Fibroblast of skin of scalp (primary cell): ENCODE measurements around the gene TNIK.

Experiments used
- DNase-seq: peaks from one replicate; pipeline ENCODE4 v3.0.0-alpha.2; 2013

The TNIK gene

DNA sequence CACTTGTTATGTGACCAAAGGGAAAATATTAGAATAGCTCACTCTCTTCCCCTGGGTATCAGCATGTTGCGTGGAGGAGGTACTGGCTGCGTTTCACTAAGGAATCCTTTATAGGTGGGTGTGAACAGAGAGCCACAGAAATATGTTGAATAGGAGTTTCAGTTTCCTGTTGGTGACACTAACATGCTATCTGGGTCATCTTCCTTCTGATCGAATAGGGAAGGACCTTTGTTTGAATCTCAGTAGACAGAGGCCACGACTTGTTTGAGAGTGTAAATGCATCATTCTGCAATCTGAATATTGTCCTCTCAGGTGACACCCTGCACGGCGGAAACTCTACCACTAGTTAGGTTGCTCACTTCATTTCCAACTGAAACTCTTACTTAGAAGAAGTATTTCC lies 275.8 kb downstream of the TNIK start:
- no peak for DNase-seq

DNA sequence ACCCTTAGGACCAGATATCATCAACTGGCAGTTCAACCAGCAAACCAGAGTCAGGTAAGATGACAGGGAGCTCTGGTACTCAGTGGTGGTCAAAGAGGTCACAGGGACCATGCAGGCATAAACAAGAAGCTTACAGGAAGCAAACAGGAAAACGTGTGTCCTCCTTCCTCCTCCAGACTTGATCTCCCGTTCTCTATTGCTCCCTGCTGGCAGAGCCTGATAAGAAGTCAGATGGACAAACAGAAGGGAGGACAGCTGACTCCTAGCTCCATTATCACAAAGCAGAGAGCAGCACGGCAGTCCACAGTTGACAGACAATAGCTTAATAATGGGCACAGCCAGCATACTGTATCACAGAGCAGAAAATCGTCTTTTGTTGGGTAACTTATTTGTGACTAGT lies 277.2 kb downstream of the TNIK start:
- peak; percentile 22 for DNase-seq

DNA sequence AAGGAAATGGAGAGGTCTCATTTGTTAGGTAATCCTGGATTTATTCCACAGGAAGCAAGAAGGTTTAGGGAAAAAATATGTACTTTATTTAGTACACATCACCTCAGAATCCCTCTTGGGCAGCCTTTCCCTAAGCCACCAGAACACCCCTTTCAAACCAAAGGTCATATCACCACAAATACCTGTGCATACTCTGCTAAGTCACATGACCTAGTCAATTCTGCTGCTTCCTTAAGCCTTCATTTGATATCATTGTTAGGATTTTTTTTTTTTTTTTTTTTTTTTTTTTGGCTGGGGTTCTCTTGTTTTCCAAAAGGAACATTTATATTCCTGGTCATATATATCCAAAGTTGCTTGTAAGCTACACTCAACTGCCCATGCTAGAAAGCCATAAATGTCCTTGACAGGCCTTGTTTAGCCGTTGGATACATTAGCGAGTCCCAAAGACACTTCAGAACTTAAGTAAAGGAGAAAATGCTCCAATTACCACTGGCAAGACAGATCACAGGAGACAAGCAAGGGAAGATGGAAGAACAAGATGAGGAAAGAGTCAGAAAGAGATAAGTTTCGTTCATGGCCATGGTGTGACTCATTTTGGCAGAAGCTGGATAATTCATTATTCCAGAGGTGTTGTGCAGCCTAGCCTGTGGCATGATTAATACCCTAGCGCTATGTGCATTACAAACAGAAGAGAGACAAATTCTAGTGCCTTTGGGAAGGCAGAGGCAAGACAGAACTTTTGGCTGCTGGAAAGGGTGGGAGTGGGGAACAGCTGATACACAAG lies 278.1 kb downstream of the TNIK start:
- peak; percentile 23 for DNase-seq

DNA sequence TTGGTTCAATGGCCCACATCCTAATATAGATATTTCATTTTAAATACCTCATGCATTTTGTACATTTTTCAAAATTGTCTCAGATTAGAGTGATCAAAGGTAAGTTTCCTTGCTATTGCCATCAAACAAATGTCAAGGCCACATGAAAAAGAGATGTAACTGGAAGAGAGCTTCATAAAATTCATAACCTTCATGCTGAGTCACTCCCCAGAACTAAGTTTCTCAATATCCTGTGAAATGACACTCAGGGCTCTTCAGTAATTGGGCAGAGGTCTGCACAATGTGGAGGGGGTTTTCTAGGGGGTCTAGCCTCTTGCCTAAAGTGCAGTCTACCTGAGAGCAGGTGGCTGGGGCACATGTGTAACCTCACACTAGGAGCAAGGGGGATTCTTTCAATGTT lies 281.5 kb downstream of the TNIK start:
- DNase-seq = no peak

DNA sequence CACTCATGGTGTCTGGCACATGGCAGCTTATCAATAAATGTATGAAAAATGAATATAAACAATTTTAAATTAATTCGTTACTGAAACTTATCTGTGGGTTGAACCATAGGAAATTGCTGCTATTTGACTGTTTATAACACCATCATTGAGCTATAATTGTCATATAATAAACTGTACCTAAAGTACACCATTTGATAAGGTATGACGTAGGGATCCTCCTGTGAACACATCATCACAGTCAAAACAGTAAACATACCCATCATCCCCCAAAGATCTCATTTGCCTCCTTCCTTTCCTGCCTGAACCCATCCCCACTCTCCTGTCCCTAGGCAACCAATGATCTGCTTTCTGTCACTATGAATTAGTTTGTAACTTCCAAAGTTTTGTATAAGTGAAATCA lies 282.7 kb downstream of the TNIK start:
- no peak for DNase-seq

DNA sequence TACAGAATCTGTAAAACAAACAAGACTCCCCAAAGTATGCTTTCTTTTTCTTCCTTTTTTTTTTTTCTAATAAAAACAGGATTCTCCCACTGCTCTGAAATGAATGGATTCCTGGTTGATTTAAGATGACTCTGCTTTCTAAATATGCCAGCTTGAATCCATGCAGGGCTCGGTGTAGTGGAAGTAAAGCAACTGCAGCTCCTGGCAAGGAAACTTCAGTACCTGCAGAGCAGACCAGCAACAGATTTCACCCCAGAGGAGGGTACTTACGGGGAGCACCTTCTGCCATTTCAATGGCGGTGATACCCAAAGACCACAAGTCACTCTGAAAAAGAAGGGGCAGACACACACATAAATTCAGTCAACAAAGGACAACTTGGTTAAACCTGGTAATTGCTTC lies 283.1 kb downstream of the TNIK start:
- no peak for DNase-seq

DNA sequence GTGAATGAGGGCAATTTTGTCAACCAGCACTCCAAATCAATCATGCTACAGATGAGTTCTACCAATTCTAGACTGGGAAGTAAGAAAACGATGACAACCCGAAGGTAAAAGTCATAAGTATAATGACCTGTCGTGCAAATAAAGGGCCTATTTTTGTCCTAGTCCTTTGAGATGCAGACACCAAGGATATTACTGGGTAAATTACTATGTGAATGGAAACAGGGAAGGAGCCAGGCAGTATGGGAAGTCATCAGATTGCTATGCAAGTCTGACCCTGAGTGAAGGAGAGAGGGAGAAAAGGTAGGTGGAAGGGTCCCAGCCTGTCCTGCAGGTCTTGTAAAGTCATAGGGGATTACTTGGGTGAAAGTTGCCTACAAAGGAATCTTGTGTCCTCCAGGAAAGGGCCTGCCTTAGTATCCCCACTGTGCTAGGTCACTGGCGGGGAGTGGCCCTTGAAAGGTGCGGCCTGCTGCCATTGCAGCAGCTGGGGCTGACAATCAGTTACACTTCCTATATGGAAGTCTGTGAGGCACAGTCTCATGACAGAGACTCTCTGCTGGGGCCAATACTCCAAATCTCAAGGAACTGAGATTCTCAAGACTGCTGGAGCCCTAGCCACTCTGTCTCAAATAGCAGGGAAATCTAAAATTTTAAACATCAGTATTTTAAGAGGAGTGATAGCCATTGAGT lies 283.8 kb downstream of the TNIK start:
- DNase-seq = no peak

DNA sequence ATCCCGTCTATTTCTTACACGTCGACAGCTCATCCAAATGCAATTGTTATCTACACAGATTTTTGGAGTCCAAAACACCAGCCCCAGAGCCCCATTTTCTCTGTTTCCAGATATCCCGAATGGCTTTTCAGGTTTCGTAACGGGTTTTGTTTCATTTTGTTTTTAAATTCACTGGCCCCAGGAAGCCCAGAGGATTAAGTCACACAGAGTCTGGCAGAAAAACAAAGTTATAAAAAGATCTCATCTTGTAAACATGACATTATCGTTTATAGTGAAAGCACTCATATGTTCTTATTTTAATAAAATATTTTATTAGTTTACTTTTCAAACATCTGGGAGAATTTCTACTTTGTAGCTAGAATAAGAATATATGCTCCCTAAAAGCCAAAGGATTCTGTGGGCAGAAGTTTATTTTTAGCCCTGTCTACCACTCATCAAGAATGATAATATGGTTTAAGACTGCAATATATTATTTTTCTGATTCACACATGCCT lies 284.4 kb downstream of the TNIK start:
- DNase-seq = peak; percentile 28

DNA sequence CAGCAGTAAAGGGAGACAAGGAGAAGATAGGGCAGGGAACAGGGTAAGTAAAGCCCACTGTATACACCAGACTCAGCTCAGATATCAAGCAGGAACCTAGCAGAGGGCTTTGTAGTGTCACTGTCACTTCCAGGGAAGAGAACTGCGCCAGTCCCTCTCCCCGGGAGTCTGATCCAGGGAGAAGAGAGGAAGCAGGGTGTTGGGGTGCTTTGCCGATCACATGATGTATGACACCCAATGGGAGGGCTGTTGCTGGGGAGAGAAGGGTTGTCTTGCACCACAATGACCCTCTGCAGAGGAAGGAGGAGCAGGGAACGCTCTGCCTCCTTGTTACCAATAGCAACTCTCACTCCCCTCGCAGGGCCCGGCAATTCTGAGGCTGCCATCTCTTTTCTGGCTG lies 286.5 kb downstream of the TNIK start:
- no peak for DNase-seq

DNA sequence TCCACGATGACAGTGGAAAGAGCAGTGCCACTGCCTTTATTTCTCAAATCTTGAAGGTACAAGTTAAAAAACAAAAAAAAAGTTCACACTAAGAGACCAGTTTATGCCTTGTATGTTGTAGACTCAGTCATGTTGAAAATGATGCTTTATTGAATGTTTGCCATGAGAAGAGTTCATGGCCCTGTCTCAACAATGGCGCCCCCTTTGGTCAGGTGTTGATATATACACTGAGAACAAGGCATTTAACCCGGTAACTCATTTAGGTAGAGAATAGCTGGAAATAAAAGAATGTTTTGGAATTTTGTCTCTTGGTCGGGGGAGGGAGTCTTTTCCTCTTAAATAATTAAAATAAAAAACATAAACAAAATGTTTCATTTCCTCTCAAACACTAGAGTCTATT lies 288.1 kb downstream of the TNIK start:
- no peak for DNase-seq

DNA sequence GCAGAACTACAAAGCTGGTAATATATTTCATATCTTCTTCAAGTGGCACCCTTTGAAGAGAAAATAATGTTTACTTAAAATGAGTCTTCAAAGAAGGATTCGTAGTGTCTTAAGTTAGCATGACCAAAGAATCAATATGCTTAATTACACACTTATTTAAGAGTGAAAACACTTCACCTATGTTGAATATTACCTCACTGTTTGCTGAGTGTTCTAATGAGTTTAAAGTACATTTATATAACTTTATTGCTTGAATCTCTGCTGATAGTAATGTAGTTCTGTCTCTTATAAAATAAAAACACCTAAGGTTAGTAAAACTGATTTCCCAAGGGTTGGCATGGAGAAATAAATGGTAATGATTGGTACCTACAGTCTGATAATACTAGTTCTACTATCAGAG lies 290.3 kb downstream of the TNIK start:
- no peak for DNase-seq

DNA sequence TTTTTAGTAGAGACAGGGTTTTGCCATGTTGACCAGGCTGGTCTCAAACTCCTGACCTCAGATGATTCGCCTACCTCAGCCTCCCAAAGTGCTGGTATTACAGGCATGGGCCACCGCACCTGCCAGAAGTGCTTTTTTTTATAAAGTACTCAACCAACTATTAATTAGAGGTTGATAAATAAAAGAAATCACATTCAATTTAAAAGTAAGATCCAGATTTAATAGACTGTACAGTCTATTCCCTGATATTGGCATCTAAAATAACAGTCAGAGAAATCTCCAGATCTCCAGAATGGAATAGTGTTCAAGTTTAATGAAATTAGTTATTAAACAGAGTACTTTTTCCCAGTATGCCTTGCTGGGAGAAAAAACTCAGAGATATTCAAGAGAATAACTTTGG lies 290.8 kb downstream of the TNIK start:
- no peak for DNase-seq

DNA sequence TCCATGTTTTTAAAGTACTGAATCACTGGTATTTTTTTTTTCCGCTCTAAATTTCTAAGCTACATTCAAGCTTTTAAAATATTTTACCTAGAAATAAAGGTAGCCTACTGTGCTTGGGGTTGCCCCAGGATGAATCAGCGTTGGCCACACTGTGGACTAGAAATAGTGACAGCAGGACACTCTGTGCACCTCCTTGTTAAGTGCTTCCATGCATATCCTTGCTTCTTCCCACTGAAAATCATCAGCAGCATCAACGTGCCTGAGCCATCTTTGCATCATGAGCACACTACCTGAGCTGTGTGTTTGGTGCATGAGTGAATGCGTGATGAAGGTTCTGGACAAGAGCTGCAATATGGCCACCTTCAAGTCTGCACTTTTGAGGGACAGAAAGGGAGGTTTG lies 291.7 kb downstream of the TNIK start:
- no peak for DNase-seq

DNA sequence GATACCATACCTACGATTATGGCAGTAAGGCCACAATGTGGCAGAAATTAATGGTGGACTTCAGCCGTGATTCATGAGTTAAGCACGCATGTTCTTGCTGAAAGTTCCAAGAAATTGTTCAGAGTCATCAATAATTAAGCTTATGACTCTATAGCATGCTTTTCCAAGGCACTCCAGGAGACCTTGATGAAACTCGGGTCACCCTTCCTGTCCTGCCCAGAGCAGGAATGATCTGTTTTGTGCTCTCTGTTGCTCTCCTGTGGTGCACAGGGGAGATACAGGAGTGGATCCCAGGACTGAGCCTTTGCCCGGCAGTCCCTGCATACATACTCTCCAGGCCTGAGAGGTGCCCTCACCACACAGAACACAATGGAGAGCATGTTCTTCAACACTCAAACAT lies 292.1 kb downstream of the TNIK start:
- DNase-seq = peak; percentile 52

DNA sequence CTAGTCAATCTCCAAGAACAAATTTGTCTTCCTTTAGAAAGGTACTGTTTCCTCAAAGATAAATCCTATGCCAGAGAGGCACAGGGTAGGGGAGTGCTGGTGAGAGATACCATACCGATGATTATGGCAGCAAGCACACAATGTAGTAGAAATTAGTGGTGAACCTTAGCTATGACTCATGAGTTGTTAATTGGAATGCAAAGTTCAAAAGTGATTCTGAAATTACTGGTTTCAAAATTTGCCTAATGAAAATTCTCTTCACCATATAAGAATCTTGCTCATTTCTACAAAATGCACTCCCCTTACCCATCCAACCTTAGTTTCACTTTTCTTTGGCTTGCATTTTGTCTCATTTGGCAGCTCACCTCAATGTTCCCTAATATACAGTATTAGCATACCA lies 294.2 kb downstream of the TNIK start:
- DNase-seq = no peak

DNA sequence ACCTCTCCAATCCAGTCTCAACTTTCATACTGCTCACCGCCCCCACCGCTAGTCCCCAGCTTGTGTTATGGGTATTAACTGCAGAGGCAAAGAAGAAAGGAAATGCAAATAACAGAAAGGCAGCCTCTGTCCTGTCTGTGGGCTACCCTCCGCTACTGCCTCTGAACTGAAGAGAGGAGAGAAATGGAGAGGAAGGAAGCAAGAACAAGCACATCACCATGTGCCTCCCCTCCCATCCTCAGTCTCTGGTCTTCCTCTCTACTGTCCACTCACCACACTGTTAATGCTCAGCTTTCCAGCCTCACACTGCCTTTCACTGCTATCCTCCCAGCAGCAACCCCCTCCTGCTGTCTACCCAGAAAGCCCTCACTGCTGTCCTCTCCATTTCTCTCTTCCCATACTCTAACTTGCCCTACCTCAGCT lies 294.7 kb downstream of the TNIK start:
- DNase-seq = no peak

DNA sequence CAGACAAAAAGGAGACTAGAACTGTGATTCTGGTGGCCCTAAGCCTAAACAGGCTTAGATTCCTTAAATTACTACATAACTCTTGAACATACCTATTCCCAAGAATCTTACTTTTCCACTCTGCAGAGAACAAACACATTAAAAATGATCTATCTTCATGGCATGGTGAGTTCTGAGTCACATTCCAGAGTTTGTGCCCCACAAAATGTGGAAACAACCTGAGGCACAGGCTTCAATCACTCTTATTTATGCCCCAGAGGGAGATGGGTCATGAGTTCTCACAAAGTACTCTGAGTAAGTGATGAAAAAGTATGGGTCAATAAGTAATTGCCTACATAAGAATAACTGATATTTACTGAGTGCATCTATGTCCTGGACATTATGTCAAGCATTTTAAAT lies 296.1 kb downstream of the TNIK start:
- DNase-seq = no peak

DNA sequence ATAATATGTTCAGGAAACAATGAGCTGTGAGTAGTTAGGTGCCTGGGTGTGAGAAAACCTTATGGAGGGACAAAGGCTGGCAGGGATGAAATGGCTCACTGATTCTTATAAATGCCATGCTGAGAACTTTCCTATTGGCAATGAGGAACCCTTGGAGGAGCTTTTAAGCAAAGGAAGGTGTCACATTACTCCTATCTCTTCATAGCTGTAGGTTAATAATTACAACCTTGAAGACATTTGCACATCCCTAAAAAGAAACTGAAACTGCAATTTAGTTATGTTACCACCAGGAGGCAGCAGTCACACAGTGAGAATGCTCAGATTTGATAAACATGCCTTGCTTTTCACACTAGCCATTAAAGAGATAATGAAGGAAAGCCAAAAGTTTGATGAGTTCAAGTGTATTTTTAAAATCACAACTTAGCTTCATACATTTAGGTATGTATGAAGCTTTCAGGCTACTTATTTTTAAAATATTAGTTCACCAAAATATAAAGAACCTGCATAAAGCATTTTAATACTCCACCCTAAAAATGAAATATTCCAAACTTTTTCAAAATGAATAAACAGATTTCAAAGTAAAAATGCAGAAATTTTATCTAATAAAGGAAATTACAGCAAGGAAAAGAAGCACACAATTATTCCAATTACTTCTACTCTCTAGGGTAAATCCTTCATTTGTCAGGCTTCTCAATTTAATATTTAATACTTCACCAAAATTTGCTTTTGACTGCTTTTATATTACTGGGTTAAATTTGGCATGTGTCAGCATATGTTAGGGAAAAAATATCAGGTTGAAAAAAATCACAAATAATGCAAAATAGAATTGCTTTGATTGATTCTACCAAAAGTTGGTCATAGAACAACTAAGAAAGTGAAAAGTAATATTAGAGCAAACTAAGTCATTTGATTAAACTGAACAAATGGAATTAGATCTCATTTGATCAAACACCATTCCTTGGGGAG lies 296.8 kb downstream of the TNIK start:
- DNase-seq = no peak

DNA sequence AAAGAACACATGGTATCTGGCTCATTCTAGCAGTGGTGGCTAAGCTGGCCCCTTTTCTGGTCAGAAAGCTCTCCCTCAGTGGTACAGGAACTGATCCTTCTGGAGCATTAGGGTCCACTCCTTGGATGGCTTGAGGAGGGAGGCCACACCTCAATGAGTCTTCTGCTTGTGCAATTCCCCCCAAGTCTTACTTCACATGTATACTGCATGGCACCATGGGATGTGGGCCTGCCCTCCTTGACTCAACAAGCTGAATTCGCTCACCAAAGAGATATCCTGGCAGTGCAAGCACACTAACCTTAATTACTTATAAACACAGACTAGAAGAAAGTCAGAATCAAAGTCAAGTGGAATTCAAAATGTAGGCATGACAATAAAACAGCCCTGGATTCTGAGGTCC lies 299.9 kb downstream of the TNIK start:
- no peak for DNase-seq

DNA sequence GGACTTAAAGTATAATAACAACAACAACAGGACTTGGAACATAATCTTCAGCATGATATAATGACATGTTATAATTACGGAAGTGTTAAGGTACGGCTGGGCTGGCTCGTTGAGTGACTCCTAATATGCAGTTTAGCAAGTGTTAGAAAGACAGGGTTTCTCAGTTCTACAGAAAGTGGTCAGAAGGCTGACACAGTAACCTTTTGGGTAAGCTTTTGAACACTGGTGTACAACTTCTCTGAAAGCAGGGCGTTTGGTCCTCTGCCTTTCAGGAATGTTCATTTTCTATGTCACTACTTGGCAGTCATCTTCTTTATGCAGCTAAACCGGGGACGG lies 300.4 kb downstream of the TNIK start:
- no peak for DNase-seq

DNA sequence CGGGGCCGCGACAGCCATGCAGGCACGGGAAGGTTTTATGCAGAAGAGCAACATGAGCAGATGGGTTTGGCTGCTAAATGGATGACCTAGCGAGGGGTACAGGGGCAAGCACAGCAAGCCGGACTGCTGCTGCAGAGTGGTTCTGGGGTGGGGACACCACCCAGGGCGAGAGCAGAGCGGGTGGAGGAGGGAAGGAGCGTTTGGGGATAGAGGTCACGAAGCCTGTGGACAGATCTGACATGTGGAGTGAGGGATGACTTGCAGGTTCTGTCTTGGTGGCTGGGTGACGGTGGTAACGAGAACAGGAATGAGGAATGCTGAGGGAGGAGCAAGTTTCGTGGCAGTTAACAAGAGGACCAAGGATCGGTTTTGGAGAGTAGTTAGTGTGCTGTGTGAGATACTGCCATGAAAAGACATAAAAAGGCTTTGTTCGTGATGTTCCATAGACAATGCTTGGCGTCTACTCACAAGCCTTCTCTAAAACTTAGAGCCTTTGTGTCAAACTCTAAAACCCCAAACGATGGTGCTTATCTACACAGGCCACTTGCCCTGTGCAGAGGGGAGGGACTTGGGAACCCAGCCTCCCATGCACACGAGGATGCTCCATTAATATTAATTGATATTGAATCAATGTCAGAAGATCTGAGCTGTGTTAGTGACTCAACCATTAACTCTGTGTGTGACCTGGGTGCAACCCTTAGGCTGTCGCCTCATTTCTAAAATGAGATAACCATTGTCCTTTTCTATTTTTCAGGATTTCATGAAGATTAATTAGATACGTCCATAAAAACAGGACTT lies 301.0 kb downstream of the TNIK start:
- DNase-seq = no peak

DNA sequence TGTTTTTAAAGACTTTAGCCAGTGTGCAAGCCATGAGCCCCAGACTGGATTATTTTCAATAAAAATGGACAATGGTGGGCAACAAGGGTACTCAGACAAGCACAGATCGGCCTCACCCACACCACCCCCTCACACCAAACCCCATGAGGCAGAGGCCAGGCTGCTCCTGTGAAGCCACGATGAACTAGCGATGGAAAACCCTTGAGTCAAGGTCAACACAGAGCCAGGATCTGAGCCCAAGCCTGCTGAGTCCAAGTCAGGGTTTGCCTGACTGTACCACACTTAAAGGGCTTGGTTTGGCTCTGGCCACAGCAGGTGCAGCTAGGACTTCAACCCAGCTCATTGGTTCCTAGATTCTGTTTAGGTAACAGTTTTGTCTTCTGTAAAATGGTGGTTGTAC lies 302.2 kb downstream of the TNIK start:
- DNase-seq = no peak
